ENCODE results near the gene HERC2. TPM values are rescaled to one million over a fixed set of nuclear protein-coding genes. Genes with fewer than 3 reads are reported as not detected.
A peak's percentile ranks its signal among the peaks of the same experiment; 100 is the strongest.

HERC2 gene
- total RNA-seq, 1 experiment from 2014 or later: 69.2 TPM

DNA sequence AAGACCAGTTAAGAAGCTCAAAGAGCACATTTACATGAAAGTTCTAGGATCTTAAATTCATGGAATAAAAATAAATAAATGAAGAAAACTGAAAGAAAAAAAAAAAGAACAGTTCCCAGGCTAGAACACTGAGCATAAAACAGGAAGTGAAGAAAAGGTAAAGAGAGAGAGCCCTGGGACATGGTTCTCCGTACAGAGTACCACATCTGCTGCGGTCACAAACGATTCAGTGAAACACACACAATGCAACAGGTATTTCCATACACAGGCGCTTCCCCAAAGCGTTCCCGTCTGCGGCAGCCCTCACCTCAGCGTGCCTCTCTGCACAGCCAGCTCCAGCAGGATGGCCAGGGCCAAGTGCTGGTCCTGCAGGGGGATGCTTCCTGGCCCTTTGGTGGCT is 49.4 kb downstream of the HERC2 start:
- no peaks in the 10 kb centered on the region for H3K27me3 Mint-ChIP-seq (ENCODE audit: low read depth)
- no peak for DNase-seq

More for the DNA sequence above, 49.4 kb downstream of the HERC2 start:
- Histone ChIP-seq H3K23me2 (ENCODE audit: insufficient read length, low read depth, low read length, poor library complexity, severe bottlenecking) (no peaks in the 10 kb centered on the region), H3K79me2 (ENCODE audit: insufficient read depth, low read length) (no peaks in the 10 kb centered on the region), H2BK12ac (ENCODE audit: insufficient read length, low read depth, low read length) (no peak overlapping the region), H2AK5ac (ENCODE audit: insufficient read length, low read length) (no peak overlapping the region), H3T11ph (ENCODE audit: low read length) (no peak overlapping the region), H2BK5ac (ENCODE audit: insufficient read length, low read length) (no peak overlapping the region), H3K18ac (ENCODE audit: insufficient read length, low read depth, low read length) (no peak overlapping the region), H3K56ac (ENCODE audit: insufficient read length, low read depth, low read length) (no peak overlapping the region), H2BK120ac (ENCODE audit: low read depth, low read length, poor library complexity, severe bottlenecking) (no peak overlapping the region), H4K5ac (ENCODE audit: insufficient read length, low read depth, low read length) (no peak overlapping the region), H3K9ac (ENCODE audit: extremely low read depth, insufficient read length, low read length) (no peak overlapping the region), H4K91ac (ENCODE audit: insufficient read length, low read depth, low read length) (no peak overlapping the region), H3K23ac (ENCODE audit: insufficient read length, low read depth, low read length) (no peak overlapping the region), H3K27ac (ENCODE audit: insufficient read length, low read depth, low read length) (no peak overlapping the region), H3K4me2 (ENCODE audit: insufficient read depth, insufficient read length, low read length) (no peak overlapping the region), H3K4ac (ENCODE audit: low read depth, low read length) (no peak overlapping the region), H2BK20ac (ENCODE audit: low read depth, low read length, poor library complexity, severe bottlenecking) (no peak overlapping the region), H3K14ac (ENCODE audit: insufficient read depth, low read length) (no peak overlapping the region), H3K79me1 (ENCODE audit: insufficient read depth, low read depth, low read length, poor library complexity, severe bottlenecking) (no peaks in the 10 kb centered on the region), H3K4me1 (ENCODE audit: insufficient read depth, low read length) (no peaks in the 10 kb centered on the region), H4K20me1 (ENCODE audit: control insufficient read depth, insufficient read depth, insufficient read length) (no peaks in the 10 kb centered on the region), H3K9me3 (ENCODE audit: control insufficient read depth, low read depth, low read length) (no peaks in the 10 kb centered on the region), H2BK15ac (ENCODE audit: low read depth, low read length) (no peak overlapping the region), H2AFZ (ENCODE audit: low read length) (no peak overlapping the region), H3K27me3 (ENCODE audit: insufficient read depth, low read length) (no peaks in the 10 kb centered on the region), H4K8ac (replicated peaks; ENCODE audit: insufficient read length, low read depth, low read length) (no peak overlapping the region)
- peaks cover 6 to 7% of the 10 kb centered on the region in 2 experiments for H3K4me1 Mint-ChIP-seq
- peak overlapping the region in 1 of 3 experiments; percentile 61; a peak in 2 of 7 replicates for H3K27ac Mint-ChIP-seq
- H3K9me3 Mint-ChIP-seq: no peaks in the 10 kb centered on the region
- no peak overlapping the region for H3K4me3 Mint-ChIP-seq
- no peak for TF ChIP-seq CTCF (conservative IDR thresholded peaks at IDR 0.05)
- H3K36me3 Mint-ChIP-seq (ENCODE audit: insufficient read depth in 1 of 3, low read depth in 3 of 3): peaks cover 48 to 55% (median 51%) of the 10 kb centered on the region in 3 experiments
- WGBS (ENCODE audit: extremely low coverage, insufficient read length, low lambda C conversion rate): no CpG with 5 or more reads among the region's 8 CpGs

Data from H9 (cell line).